SK-N-MC (cell line): ENCODE results near the gene C12orf43.

Experiments used
- EZH2 ChIP-seq: fragments of 200-600 bp; sonication (generic); IDR thresholded peaks from one replicate; pipeline ENCODE4 v1.6.1; 2017; ENCODE audit warnings: antibody characterized with exemption
- FOXP2 ChIP-seq: optimal IDR thresholded peaks from 2 replicates; pipeline ENCODE3; 2011; ENCODE audit warnings: mild to moderate bottlenecking, moderate library complexity; ENCODE audit not compliant: insufficient read depth; ENCODE audit errors: extremely low read length, control extremely low read depth
- POLR2AphosphoS5 ChIP-seq: IDR thresholded peaks from 2 replicates; pipeline ENCODE4 v1.6.1; 2012; ENCODE audit warnings: mild to moderate bottlenecking, low read depth, low read length, borderline replicate concordance

DNA sequence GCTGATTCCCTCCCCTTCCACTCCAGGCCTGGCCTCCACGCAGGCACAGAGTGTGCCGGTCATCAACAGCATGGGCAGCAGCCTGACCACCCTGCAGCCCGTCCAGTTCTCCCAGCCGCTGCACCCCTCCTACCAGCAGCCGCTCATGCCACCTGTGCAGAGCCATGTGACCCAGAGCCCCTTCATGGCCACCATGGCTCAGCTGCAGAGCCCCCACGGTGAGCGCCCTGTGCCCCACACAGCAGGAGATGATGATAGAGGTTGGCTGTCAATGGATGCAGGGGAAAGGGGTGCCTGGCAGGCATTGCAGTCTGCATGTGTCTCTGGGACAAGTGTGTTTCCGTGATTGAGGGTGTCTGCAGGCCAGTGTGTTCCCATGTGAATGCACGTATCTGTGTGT is 18.8 kb downstream of the C12orf43 start:
- no peak for TF ChIP-seq POLR2AphosphoS5
- TF ChIP-seq EZH2 = no peak
- TF ChIP-seq FOXP2 = no peak
